Naive thymus-derived CD4-positive, alpha-beta T cell (primary cell): ENCODE results near the gene EFCAB9. TPM values are rescaled to one million over a fixed set of nuclear protein-coding genes. Genes with fewer than 3 reads are reported as not detected.

Experiments
- ATAC-seq: fragments of 150-1000 bp; cut with Tn5 transposase; 2 replicates; pipeline ENCODE4 v1.10.0; 2021; ENCODE audit warnings: mild to moderate bottlenecking, moderate library complexity
- CTCF ChIA-PET: fragments of 350-600 bp; sonication (Branson Sonifier 250); formaldehyde crosslinking; loops from one replicate; lab custom pipeline; 2021; ENCODE audit warnings: antibody characterized with exemption; lab: Charles Lee
- POLR2A ChIA-PET: fragments of 350-600 bp; sonication (Branson Sonifier 250); formaldehyde crosslinking; loops from one replicate; lab custom pipeline; 2021; ENCODE audit warnings: antibody characterized with exemption, inconsistent platforms; lab: Charles Lee
- DNase-seq, 9 donors: peaks; one replicate each; pipeline versions ENCODE4 v3.0.0 to v3.0.0-alpha.2; 2020 to 2022; ENCODE audit warnings: mixed read lengths in 1 of 9
- H3K27ac ChIP-seq: one replicate; pipeline ENCODE4 v1.7.0; 2013; ENCODE audit warnings: mild to moderate bottlenecking, low read depth, low read length, moderate library complexity
- H3K27me3 ChIP-seq, 2 donors: one replicate each; pipeline ENCODE4 v1.7.0; 2013; ENCODE audit warnings: low read length in 2 of 2, mild to moderate bottlenecking in 2 of 2, moderate library complexity in 2 of 2; ENCODE audit not compliant: control insufficient read depth in 2 of 2, insufficient read depth in 2 of 2
- H3K36me3 ChIP-seq, 3 experiments: 1 replicate in 2 of 3; 2 replicates in 1 of 3; pipeline ENCODE4 v1.7.0; 2013; ENCODE audit warnings: low read length in 3 of 3, mild to moderate bottlenecking in 3 of 3, moderate library complexity in 1 of 3; ENCODE audit not compliant: insufficient read depth in 3 of 3, control insufficient read depth in 2 of 3
- H3K4me1 ChIP-seq, 2 donors: one replicate each; pipeline ENCODE4 v1.7.0; 2013; ENCODE audit warnings: low read length in 2 of 2, mild to moderate bottlenecking in 2 of 2, moderate library complexity in 1 of 2; ENCODE audit not compliant: control insufficient read depth in 2 of 2, insufficient read depth in 2 of 2
- H3K4me3 ChIP-seq: 2 replicates; pipeline ENCODE4 v1.7.0; 2013; ENCODE audit warnings: mild to moderate bottlenecking, low read length
- H3K9me3 ChIP-seq, 3 experiments: 1 replicate in 2 of 3; 2 replicates in 1 of 3; pipeline ENCODE4 v1.7.0; 2013; ENCODE audit warnings: low read length in 3 of 3; ENCODE audit not compliant: control insufficient read depth in 2 of 3
- H3K27ac Mint-ChIP-seq, 9 donors: one replicate each; pipeline ENCODE4 v1.8.0; 2020 to 2022; ENCODE audit warnings: mixed read lengths in 9 of 9, mild to moderate bottlenecking in 8 of 9, moderate library complexity in 5 of 9, inconsistent platforms in 2 of 9
- H3K27me3 Mint-ChIP-seq, 5 donors: one replicate each; pipeline ENCODE4 v1.8.0; 2021 to 2022; ENCODE audit warnings: mixed read lengths in 5 of 5, mild to moderate bottlenecking in 1 of 5
- H3K36me3 Mint-ChIP-seq, 5 donors: one replicate each; pipeline ENCODE4 v1.8.0; 2020 to 2022; ENCODE audit warnings: mixed read lengths in 5 of 5, mild to moderate bottlenecking in 3 of 5, inconsistent platforms in 1 of 5
- H3K4me1 Mint-ChIP-seq, 7 donors: one replicate each; pipeline ENCODE4 v1.8.0; 2020 to 2022; ENCODE audit warnings: mixed read lengths in 7 of 7, mild to moderate bottlenecking in 3 of 7, inconsistent platforms in 1 of 7
- H3K4me3 Mint-ChIP-seq, 10 donors: one replicate each; pipeline ENCODE4 v1.8.0; 2020 to 2022; ENCODE audit warnings: mild to moderate bottlenecking in 10 of 10, mixed read lengths in 10 of 10, moderate library complexity in 6 of 10, inconsistent platforms in 2 of 10
- H3K9me3 Mint-ChIP-seq, 11 donors: one replicate each; pipeline ENCODE4 v1.8.0; 2020 to 2022; ENCODE audit warnings: mixed read lengths in 11 of 11, mild to moderate bottlenecking in 4 of 11, inconsistent platforms in 1 of 11, moderate library complexity in 1 of 11
- intact Hi-C, 2 donors: fragments of 100-400 bp; cut with micrococcal nuclease; formaldehyde crosslinking; loops; one replicate each; pipeline ENCODE4 v1.15.1; 2023
- polyA plus RNA-seq, 2 donors: library from polyadenylated mRNA; unstranded; fragments of 300-500 nt; fragmentation: Illumina TruSeq; gene quantifications; one replicate each; pipeline ENCODE4 v1.2.3, GENCODE V29; 2021
- total RNA-seq, 6 experiments: library from RNA in 5 of 6; stranded (reverse) in 5 of 6; gene quantifications; 1 replicate in 5 of 6; 2 replicates in 1 of 6; pipeline ENCODE4 v1.2.3 and lab custom pipeline; 2021 to 2026

EFCAB9 gene
- total and polyA plus RNA-seq, 7 experiments from 2014 or later, result not detected

GRCh38 chr5:172166030-172166826, 27.7 kb upstream of the EFCAB9 start:
- peaks cover 52 to 93% (median 77%) of the 10 kb centered on the region in 7 donors for H3K4me1 Mint-ChIP-seq
- Histone ChIP-seq H3K4me1 (peaks cover 65 to 67% of the 10 kb centered on the region in 2 donors), H3K27ac (no peak overlapping the region), H3K9me3 (no peaks in the 10 kb centered on the region), H3K4me3 (no peak overlapping the region), H3K36me3 (peaks cover 0 to 36% (median 0%) of the 10 kb centered on the region in 3 experiments), H3K27me3 (no peaks in the 10 kb centered on the region)
- peak overlapping the region in 2 of 10 donors; percentile 24 to 90 for H3K4me3 Mint-ChIP-seq
- H3K27ac Mint-ChIP-seq, result peak overlapping the region in 4 of 9 donors; percentile 31 to 75 (median 42)
- intact Hi-C loops, result loop anchor here in 1 of 2 donors (1.0 kb wide), 1 partner anchor 31 kb away; no protein-coding TSS in a partner anchor
- ChIA-PET POLR2A (interaction anchor here (9.2 to 14.6 kb wide), 2 partner anchors 8 to 19 kb away, joined by 57 to 562 read pairs; partner anchors contain the start of gene STK10), CTCF (interaction anchor here (1.1 kb wide), 1 partner anchor 113 kb away, joined by 3 read pairs; no protein-coding TSS in a partner anchor)
- H3K27me3 Mint-ChIP-seq, result no peaks in the 10 kb centered on the region
- no peaks in the 10 kb centered on the region for H3K9me3 Mint-ChIP-seq
- DNase-seq, result no peak
- peaks cover 0 to 35% (median 8%) of the 10 kb centered on the region in 5 donors for H3K36me3 Mint-ChIP-seq
- no peak for ATAC-seq

GRCh38 chr5:172167895-172168294, 26.1 kb upstream of the EFCAB9 start:
- ATAC-seq, result no peak
- H3K4me3 ChIP-seq, result no peak overlapping the region
- ChIA-PET CTCF (no interaction called here), POLR2A (interaction anchor here (0.6 to 14.6 kb wide), 2 partner anchors 18 to 24 kb away, joined by 4 to 562 read pairs; partner anchors contain the start of gene STK10)
- peak overlapping the region; percentile 37 for H3K27ac ChIP-seq
- no peak for DNase-seq
- no peaks in the 10 kb centered on the region for H3K9me3 Mint-ChIP-seq
- intact Hi-C loops, result no loop called here
- H3K4me1 Mint-ChIP-seq, result peaks cover 53 to 93% (median 74%) of the 10 kb centered on the region in 7 donors
- no peaks in the 10 kb centered on the region for H3K27me3 ChIP-seq
- H3K27ac Mint-ChIP-seq, result peak overlapping the region in 8 of 9 donors; percentile 44 to 94 (median 80)
- no peaks in the 10 kb centered on the region for H3K27me3 Mint-ChIP-seq
- no peaks in the 10 kb centered on the region for H3K9me3 ChIP-seq
- peaks cover 63 to 81% of the 10 kb centered on the region in 2 donors for H3K4me1 ChIP-seq
- H3K4me3 Mint-ChIP-seq, result peak overlapping the region in 8 of 10 donors; percentile 14 to 95 (median 40)
- peaks cover 0 to 35% (median 0%) of the 10 kb centered on the region in 3 experiments for H3K36me3 ChIP-seq
- H3K36me3 Mint-ChIP-seq, result peaks cover 0 to 31% (median 8%) of the 10 kb centered on the region in 5 donors

- Histone ChIP-seq H3K27me3 (no peaks in the 10 kb centered on the region), H3K27ac (peak overlapping the region; percentile 37), H3K36me3 (peaks cover 0 to 31% (median 0%) of the 10 kb centered on the region in 3 experiments), H3K9me3 (no peaks in the 10 kb centered on the region), H3K4me1 (peaks cover 63 to 82% of the 10 kb centered on the region in 2 donors), H3K4me3 (no peak overlapping the region)
- H3K4me3 Mint-ChIP-seq, result peak overlapping the region in 7 of 10 donors; percentile 17 to 95 (median 32)
- peaks cover 0 to 31% (median 8%) of the 10 kb centered on the region in 5 donors for H3K36me3 Mint-ChIP-seq
- peaks cover 57 to 93% (median 73%) of the 10 kb centered on the region in 7 donors for H3K4me1 Mint-ChIP-seq
- H3K27ac Mint-ChIP-seq, result peak overlapping the region in 8 of 9 donors; percentile 44 to 95 (median 85)
- CTCF ChIA-PET, result no interaction called here
- no peaks in the 10 kb centered on the region for H3K9me3 Mint-ChIP-seq
- H3K27me3 Mint-ChIP-seq, result no peaks in the 10 kb centered on the region
- DNase-seq, result no peak
- POLR2A ChIA-PET, result interaction anchor here (0.6 to 14.6 kb wide), 2 partner anchors 17 to 97 kb away, joined by 3 to 562 read pairs; partner anchors contain the start of gene STK10
- no peak for ATAC-seq
- intact Hi-C loops, result no loop called here
Measured at GRCh38 chr5:172168311-172168710, 25.7 kb upstream of the EFCAB9 start.

- peaks cover 0 to 36% (median 8%) of the 10 kb centered on the region in 5 donors for H3K36me3 Mint-ChIP-seq
- H3K36me3 ChIP-seq, result peaks cover 0 to 30% (median 0%) of the 10 kb centered on the region in 3 experiments
Measured at GRCh38 chr5:172169216-172169615, 24.8 kb upstream of the EFCAB9 start.

GRCh38 chr5:172170251-172170701, 23.7 kb upstream of the EFCAB9 start:
- Mint-ChIP-seq H3K4me1 (peaks cover 64 to 96% (median 75%) of the 10 kb centered on the region in 7 donors), H3K27me3 (no peaks in the 10 kb centered on the region), H3K36me3 (peaks cover 0 to 44% (median 8%) of the 10 kb centered on the region in 5 donors), H3K27ac (peak overlapping the region; percentile 46 to 97 (median 91)), H3K9me3 (no peaks in the 10 kb centered on the region), H3K4me3 (peak overlapping the region; percentile 6 to 95 (median 54))
- ATAC-seq (no peak), DNase-seq (no peak)
- Histone ChIP-seq H3K36me3 (peaks cover 0 to 23% (median 0%) of the 10 kb centered on the region in 3 experiments), H3K4me1 (peaks cover 66 to 69% of the 10 kb centered on the region in 2 donors), H3K9me3 (no peaks in the 10 kb centered on the region), H3K4me3 (no peak overlapping the region), H3K27ac (peak overlapping the region; percentile 46), H3K27me3 (no peaks in the 10 kb centered on the region)
- ChIA-PET CTCF (interaction anchor here (1.0 to 1.5 kb wide), 2 partner anchors 17 to 18 kb away, joined by 3 read pairs; partner anchors contain the start of gene STK10), POLR2A (interaction anchor here (0.6 to 14.6 kb wide), 9 partner anchors 8 to 165 kb away, joined by 3 to 562 read pairs (median 4); partner anchors contain the start of gene STK10)
- intact Hi-C loops, result loop anchor here (10.0 kb wide), 2 partner anchors 1895 to 1905 kb away; no protein-coding TSS in a partner anchor

More at GRCh38 chr5:172169216-172169615, 24.8 kb upstream of the EFCAB9 start:
- ChIA-PET POLR2A (interaction anchor here (0.6 to 14.6 kb wide), 4 partner anchors 10 to 182 kb away, joined by 3 to 562 read pairs (median 4); partner anchors contain the start of gene STK10), CTCF (interaction anchor here (1.0 kb wide), 1 partner anchor 19 kb away, joined by 3 read pairs; the partner anchor contains the start of gene STK10)
- Mint-ChIP-seq H3K4me3 (peak overlapping the region in 8 of 10 donors; percentile 30 to 95 (median 54)), H3K4me1 (peaks cover 66 to 96% (median 77%) of the 10 kb centered on the region in 7 donors), H3K27me3 (no peaks in the 10 kb centered on the region), H3K9me3 (no peaks in the 10 kb centered on the region), H3K27ac (peak overlapping the region; percentile 67 to 97 (median 89))
- ATAC-seq, result no peak
- Histone ChIP-seq H3K9me3 (no peaks in the 10 kb centered on the region), H3K4me3 (no peak overlapping the region), H3K27me3 (no peaks in the 10 kb centered on the region), H3K27ac (peak overlapping the region; percentile 37), H3K4me1 (peaks cover 66 to 80% of the 10 kb centered on the region in 2 donors)
- intact Hi-C loops, result no loop called here
- no peak for DNase-seq

- intact Hi-C loops, result loop anchor here (10.0 kb wide), 2 partner anchors 1896 to 1906 kb away; no protein-coding TSS in a partner anchor
- no peak overlapping the region for H3K4me3 ChIP-seq
Measured at GRCh38 chr5:172171118-172171517, 22.9 kb upstream of the EFCAB9 start.

More at GRCh38 chr5:172171118-172171517, 22.9 kb upstream of the EFCAB9 start:
- peak overlapping the region; percentile 42 for H3K27ac ChIP-seq
- Mint-ChIP-seq H3K4me3 (peak overlapping the region in 5 of 10 donors; percentile 40 to 95 (median 56)), H3K27me3 (no peaks in the 10 kb centered on the region), H3K9me3 (no peaks in the 10 kb centered on the region), H3K4me1 (peaks cover 68 to 99% (median 83%) of the 10 kb centered on the region in 7 donors), H3K27ac (peak overlapping the region in 8 of 9 donors; percentile 57 to 97 (median 92)), H3K36me3 (peaks cover 0 to 53% (median 9%) of the 10 kb centered on the region in 5 donors)
- H3K9me3 ChIP-seq, result no peaks in the 10 kb centered on the region
- peaks cover 71 to 73% of the 10 kb centered on the region in 2 donors for H3K4me1 ChIP-seq
- ChIA-PET CTCF (interaction anchor here (0.6 to 1.5 kb wide), 2 partner anchors 16 to 24 kb away, joined by 3 to 8 read pairs; no protein-coding TSS in a partner anchor), POLR2A (interaction anchor here (1.1 to 14.6 kb wide), 4 partner anchors 8 to 56 kb away, joined by 3 to 562 read pairs (median 30); partner anchors contain the start of gene STK10)
- H3K27me3 ChIP-seq, result no peaks in the 10 kb centered on the region
- H3K36me3 ChIP-seq, result peaks cover 0 to 15% (median 0%) of the 10 kb centered on the region in 3 experiments
- no peak for ATAC-seq
- no peak for DNase-seq
